SH-SY5Y (cell line): ENCODE results near the gene TSPAN11.

Source experiments
- GATA2 ChIP-seq: IDR thresholded peaks from 2 replicates; pipeline ENCODE4 v1.6.1; 2011; ENCODE audit warnings: mild to moderate bottlenecking, low read depth, low read length
- GATA3 ChIP-seq: IDR thresholded peaks from 2 replicates; pipeline ENCODE4 v1.6.1; 2011; ENCODE audit warnings: low read depth, mild to moderate bottlenecking, low read length, moderate library complexity

TSPAN11 gene

GRCh38 chr12:31005944-31006361, 79.4 kb downstream of the TSPAN11 start:
- TF ChIP-seq GATA3, result no peak
- no peak for TF ChIP-seq GATA2

DNA sequence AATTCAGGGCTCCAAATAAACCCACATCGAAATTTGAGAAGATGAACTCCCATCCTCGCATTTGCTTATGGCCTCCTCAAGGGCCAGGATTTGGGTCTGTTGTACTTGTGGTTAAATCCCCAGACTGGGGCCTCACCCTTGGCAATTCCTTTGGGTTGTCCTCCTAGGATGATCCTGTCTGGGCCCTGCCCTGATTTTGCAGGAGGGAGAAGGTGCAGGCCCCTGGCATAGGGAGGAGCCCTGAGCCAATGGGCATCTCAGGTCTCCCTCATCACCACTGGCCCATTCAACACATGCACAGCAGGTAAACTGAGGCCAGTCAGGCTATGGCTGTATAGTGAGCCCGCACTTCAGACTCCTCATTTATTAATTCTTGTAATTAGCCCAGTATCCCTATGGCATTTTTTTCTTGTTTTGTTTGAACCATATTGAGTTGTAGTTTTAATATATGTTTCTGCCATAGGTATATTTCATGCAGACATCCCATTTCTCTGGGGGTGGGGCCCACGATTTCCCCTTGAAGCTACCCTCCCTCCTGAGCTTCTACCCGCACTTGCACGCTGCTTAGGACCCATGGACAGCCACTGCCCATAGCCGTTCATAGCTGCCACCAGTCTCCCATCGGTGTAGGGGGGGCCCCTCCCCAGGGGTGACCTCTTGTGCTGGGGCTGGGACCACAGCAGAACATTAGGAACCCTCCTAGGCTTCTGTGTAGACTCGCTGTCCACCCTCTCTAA, 80.0 kb downstream of the TSPAN11 start:
- TF ChIP-seq GATA3 (no peak), GATA2 (no peak)

DNA sequence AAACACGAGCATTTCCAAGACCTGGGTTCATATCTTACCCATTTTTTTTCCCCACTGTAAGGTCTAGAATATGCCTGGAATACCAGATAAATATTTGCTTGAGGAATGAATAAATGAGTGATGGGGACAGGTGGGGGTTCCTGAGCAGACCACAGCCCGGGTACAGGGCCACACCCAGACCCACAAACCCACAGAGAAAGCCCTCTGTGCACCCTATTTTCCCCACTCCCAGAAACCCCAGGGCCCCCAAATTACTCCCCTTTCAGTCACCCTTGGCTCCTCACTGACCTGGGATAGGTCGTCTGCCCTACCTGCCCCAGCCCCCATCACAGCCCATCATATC, 80.6 kb downstream of the TSPAN11 start:
- TF ChIP-seq GATA2, result no peak
- no peak for TF ChIP-seq GATA3

DNA sequence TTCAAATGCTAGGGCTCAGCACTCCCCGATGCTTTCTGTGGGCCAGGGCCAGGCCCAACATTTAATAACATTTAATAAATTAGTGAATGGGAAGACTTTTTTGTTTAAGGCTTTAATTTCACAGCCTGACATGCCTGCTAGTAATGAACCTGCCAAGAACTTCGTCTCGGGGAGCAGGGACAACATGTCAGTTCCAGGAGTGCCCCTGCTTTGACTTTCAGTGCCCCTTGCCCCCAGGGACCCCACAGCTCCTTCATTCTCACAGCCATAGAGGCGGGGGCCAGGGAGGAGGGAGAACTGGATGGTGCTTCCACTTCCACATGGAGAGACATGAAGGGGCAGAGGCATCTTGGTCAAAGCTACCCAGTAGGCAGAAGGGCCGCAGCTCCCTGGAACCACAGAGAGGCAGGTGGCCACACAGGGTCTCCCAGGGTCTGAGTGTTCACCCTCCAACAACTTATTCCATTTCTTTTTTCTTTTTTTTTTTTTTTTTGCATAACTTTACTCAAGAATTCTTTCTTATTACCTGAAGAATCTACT, 81.2 kb downstream of the TSPAN11 start:
- TF ChIP-seq GATA3 (no peak), GATA2 (no peak)

DNA sequence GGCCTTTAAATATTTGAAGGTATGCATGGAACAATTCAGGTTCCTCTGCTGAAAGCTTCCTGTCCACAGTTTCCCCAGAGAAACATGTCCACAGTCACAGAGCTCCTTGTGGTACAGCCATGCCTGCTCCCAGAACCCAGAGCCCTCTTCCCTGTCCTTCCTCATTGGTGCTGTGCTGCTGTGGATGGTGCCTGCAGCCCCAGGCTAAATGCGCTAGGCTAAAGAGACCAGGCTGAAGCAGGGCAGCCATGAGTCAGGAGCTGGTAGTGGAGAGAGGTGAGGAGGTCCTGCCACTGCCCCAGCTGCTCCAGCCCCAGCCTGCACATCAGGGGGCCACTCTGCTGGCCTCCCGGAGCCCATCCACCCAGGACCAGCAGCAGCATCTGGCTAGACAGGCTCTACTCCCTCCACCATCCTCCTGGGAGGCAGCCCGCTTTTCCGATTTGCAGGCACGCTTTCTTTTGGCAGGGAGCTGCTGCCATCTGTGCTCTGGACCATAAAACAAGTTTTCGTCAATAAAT, 81.8 kb downstream of the TSPAN11 start:
- TF ChIP-seq GATA3 (no peak), GATA2 (no peak)

DNA sequence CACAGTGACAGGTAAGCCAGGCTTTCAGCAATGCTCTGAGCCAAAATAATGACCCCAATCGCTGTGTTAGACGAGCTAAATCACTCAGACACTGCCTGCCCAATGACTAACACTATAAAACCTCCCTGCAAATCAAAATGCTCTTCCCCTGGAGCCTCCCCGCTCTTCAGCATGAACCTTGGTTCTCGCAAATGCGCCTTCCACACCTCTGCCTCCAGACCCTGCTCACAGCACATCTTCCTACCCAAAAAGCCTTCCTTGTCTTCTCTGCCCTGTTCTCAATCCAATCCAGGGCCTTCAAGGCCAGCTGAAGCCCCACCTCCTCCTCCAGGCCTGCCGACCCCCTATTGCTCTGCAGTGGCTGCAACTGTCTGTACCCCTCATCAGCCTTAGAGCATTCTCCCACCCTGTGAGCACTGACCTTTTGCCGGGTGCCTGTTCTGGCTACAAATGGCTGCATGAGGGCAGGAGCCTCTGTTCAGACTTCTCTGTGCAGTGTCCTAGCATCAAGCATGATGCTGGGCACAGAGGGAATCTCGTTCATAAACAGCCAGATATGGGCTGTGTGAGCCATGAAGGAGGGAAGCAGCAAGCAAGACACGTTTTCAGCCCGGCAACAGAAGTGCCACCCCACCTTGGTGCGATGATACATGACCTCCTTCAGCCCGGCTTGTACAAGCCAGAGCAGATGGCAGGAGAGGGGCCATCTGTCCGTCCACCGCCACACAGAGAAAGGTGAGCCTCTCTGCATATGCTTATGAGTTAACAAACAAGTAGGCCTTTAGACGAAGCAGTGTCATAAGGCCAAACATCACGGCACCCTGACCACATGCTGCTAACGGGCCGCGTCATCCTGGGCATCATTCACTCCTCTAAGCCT, 82.7 kb downstream of the TSPAN11 start:
- TF ChIP-seq GATA3 (no peak), GATA2 (no peak)

- no peak for TF ChIP-seq GATA2
- no peak for TF ChIP-seq GATA3
Measured at GRCh38 chr12:31009976-31010375, 83.4 kb downstream of the TSPAN11 start.

- no peak for TF ChIP-seq GATA3
- no peak for TF ChIP-seq GATA2
Measured at GRCh38 chr12:31011336-31011735, 84.8 kb downstream of the TSPAN11 start.

DNA sequence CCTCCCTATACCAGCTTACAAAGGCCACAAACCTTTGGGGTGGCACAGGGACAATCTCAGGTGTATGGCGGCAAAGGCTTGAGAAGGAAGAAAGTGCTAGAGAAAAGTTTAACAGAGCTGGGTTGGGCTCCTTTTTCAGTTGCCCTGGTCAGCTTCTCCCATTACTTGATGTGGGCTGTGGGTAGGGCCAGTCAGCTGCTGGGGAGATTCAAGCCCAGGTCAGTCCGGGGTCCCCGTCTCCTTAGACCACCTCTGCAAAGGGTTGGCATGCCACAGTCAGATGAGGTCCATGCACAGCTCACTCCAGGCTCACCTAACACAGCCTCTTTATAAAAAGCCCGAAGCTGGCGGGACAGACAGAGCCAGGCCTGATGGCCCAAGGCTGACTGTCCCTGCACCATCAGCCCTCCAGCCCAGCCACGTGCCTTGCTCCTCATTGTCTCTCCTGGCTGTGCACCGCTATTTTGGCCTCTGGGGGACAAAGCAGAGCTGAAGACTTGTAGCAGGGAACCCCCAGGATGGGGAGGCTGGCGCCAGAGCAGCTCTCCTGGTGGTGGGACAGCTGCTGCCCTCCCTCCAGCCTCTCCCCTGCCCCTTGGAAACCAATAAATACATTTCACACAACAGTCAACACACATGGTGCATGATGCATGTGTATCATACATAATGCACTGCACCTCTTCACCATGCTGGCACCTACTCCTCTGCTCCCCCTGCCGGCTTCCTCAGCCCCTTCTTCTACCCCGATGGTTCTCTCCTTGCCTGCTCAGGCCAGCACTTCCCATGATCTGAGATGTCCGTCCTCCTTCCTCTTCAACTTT, 85.4 kb downstream of the TSPAN11 start:
- TF ChIP-seq GATA2 (no peak), GATA3 (no peak)

DNA sequence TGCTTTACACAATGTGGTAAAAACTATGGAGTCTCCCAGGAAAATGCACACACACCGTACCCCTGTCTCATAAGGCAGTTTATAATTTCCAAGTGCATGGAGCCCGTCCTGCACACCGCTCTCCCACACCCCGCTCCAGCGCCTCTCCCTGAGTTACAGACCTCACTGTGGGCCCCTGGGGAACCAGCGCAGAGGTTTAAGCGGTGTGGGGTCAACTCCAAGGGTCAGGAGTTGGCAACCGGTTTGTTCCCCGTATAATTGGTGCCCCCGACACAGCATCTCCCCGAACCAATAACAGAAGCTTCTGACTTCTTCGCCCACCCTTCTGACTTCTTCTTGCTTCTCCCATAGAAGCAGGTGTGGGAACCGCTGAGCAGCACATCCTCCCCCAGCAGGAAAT, 88.7 kb downstream of the TSPAN11 start:
- TF ChIP-seq GATA2, result no peak
- no peak for TF ChIP-seq GATA3

GRCh38 chr12:31016057-31016456, 89.5 kb downstream of the TSPAN11 start:
- TF ChIP-seq GATA2, result no peak
- no peak for TF ChIP-seq GATA3

- TF ChIP-seq GATA2, result no peak
- no peak for TF ChIP-seq GATA3
Measured at GRCh38 chr12:31017535-31017934, 91.0 kb downstream of the TSPAN11 start.

DNA sequence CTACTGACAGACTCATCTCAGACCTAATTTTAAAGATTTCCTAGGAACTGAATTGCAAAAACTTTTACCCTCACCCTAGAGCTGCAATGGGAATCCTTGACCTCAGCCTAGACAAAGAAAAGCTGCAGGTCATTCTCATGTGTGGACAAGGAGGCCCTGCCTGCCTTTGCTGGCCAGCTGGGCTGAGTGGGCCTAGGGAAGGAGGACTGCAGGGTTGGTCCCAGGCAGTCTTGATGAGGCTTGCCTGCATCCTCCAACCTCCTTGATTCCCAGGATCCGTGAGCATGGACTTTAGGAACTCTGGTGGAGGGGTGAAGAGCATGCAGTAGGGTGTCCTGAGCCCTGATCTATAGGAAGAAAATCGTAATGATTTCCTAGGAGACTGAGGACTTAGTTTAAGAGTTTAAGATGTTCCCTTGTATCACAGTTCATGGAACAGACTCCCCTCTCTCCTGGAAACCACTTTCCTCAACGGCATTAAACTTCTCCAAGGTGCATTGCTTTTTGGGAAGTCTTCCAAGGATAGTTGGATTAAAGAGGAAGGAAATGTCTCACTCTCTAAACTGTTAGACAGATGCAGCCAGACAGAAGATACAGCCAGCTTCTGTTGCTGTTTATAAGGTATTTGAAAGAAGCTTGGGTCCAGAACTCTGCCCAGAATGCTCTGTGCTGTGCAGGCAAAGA, 91.7 kb downstream of the TSPAN11 start:
- no peak for TF ChIP-seq GATA2
- TF ChIP-seq GATA3, result no peak
